K562 (cell line): ENCODE data around the gene RASIP1. TPM values are rescaled to one million over a fixed set of nuclear protein-coding genes. Genes with fewer than 3 reads are reported as not detected.
A peak's percentile ranks its signal among the peaks of the same experiment; 100 is the strongest.

Experiments
- JUND ChIP-seq, 2 experiments: IDR thresholded peaks; 2 replicates in 1 of 2; 3 replicates in 1 of 2; pipeline ENCODE4 v1.6.1; 2011; ENCODE audit warnings: borderline replicate concordance in 2 of 2, low read depth in 2 of 2, low read length in 2 of 2, improper control_type of control experiment in 1 of 2, missing biosample characterization in 1 of 2, missing genetic modification characterization in 1 of 2, missing genetic modification reagents in 1 of 2
- XRCC5 ChIP-seq: fragments of 200-400 bp; formaldehyde crosslinking; IDR thresholded peaks from 2 replicates; pipeline ENCODE4 v1.6.1; 2017; ENCODE audit warnings: low read depth, mild to moderate bottlenecking, low read length
- polyA plus RNA-seq, 8 experiments: library from polyadenylated mRNA; depleted of rRNA in 4 of 8; stranded (reverse) in 5 of 8; unstranded in 3 of 8; fragments of >200 nt; fragmentation: Nextera tagmentation in 2 of 8; fragmentation: Illumina TruSeq in 1 of 8; extraction: Ambion mirVana in 2 of 8; extraction: Trizol in 1 of 8; gene quantifications; 2 replicates each; pipeline versions ENCODE4 v1.2.1 to v1.2.3, GENCODE V29; 2011 to 2014; ENCODE audit warnings: inconsistent platforms in 1 of 8, missing spikeins in 1 of 8
- total RNA-seq, 7 experiments: library from RNA; depleted of rRNA in 6 of 7; stranded (reverse); fragments of >200 nt in 6 of 7; fragmentation: Illumina TruSeq in 2 of 7; extraction: Trizol in 2 of 7; gene quantifications; 2 replicates each; pipeline versions ENCODE4 v1.2.1 to v1.2.3, GENCODE V29; 2011 to 2021; ENCODE audit warnings: low replicate concordance in 1 of 7
- TF ChIP-seq, protein P1 (sequence below): fragments of 450-650 bp; IDR thresholded peaks from 2 replicates; pipeline ENCODE4 v1.7.1; 2018; ENCODE audit warnings: mild to moderate bottlenecking, low read depth; ENCODE audit not compliant: partially characterized antibody
- TF ChIP-seq, protein P2 (sequence below): fragments of 450-650 bp; IDR thresholded peaks from 2 replicates; pipeline ENCODE4 v1.6.1; 2016

Gene RASIP1
- total and polyA plus RNA-seq, 9 of the 15 experiments (the other 6 are each of a cell fraction or from before 2014, with no cell fraction given) = 0.20 to 4.7 (median 1.5) TPM

DNA sequence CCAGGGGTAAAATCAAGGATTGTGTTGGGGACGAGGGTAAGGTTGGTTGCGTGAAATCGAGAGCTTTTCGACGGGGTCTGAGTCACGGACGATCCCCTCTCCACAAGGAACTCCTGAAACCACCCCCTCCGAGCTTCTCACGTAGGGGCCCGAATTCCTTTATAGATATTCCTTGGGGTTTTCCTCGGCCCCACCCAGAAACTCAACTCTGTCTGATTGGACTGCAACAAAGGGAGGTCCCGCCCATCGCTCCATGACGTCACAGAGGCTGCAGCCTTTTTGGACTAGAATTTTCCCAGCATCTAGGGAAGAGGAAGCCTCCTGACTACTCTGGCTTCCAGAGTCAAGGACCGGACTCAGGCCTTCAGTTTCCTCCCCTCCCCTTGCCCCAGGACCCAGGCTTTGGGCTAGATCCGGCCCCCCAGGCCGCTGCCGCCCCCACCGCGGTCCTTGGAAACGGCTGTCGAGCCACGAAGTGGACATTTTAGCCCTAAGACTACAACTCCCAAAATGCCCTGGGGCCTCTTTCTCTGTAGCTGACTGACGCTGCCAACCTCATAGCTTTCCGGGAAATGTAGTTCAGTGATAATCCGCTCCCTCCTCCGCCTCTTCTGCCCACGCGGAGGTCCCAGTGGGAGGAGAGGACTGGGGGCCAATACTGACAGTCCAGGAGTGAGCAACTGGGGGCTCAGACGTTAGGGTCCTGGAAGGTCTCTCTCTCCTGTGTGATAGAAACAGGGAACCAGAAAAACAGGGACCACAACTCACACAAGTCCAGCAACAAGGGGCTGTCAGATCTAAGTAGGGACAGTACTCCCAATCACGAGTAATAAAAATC lies 6.5 kb upstream of the RASIP1 start, which contains the start of gene IZUMO1 (continued):
- TF ChIP-seq JUND (IDR thresholded peaks at IDR 0.05; ENCODE audit: borderline replicate concordance, low read depth, low read length) (no peak; the same call in 1 of the 2 replicates), JUND (tag; IDR thresholded peaks at IDR 0.05; ENCODE audit: borderline replicate concordance, low read depth, low read length) (peak; percentile 41; the same call in 1 of the 3 replicates), XRCC5 (peak; percentile 51; the same call in 1 of the 2 replicates)
- TF ChIP-seq, protein P1, sequence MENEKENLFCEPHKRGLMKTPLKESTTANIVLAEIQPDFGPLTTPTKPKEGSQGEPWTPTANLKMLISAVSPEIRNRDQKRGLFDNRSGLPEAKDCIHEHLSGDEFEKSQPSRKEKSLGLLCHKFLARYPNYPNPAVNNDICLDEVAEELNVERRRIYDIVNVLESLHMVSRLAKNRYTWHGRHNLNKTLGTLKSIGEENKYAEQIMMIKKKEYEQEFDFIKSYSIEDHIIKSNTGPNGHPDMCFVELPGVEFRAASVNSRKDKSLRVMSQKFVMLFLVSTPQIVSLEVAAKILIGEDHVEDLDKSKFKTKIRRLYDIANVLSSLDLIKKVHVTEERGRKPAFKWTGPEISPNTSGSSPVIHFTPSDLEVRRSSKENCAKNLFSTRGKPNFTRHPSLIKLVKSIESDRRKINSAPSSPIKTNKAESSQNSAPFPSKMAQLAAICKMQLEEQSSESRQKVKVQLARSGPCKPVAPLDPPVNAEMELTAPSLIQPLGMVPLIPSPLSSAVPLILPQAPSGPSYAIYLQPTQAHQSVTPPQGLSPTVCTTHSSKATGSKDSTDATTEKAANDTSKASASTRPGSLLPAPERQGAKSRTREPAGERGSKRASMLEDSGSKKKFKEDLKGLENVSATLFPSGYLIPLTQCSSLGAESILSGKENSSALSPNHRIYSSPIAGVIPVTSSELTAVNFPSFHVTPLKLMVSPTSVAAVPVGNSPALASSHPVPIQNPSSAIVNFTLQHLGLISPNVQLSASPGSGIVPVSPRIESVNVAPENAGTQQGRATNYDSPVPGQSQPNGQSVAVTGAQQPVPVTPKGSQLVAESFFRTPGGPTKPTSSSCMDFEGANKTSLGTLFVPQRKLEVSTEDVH = peak; percentile 41
- TF ChIP-seq, protein P2, sequence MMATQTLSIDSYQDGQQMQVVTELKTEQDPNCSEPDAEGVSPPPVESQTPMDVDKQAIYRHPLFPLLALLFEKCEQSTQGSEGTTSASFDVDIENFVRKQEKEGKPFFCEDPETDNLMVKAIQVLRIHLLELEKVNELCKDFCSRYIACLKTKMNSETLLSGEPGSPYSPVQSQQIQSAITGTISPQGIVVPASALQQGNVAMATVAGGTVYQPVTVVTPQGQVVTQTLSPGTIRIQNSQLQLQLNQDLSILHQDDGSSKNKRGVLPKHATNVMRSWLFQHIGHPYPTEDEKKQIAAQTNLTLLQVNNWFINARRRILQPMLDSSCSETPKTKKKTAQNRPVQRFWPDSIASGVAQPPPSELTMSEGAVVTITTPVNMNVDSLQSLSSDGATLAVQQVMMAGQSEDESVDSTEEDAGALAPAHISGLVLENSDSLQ = peak; percentile 77
